ENCODE results near the gene NOSIP.

Gene NOSIP

GRCh38 chr19:49595819-49596404 lies 15.6 kb upstream of the NOSIP start:
- no peak for DNase-seq

- no peak for DNase-seq
Observed at GRCh38 chr19:49594993-49595818, 14.8 kb upstream of the NOSIP start.

- DNase-seq, result peak in 2 of 56 donors; percentile 1 to 6
Observed at GRCh38 chr19:49594157-49594992, 14.0 kb upstream of the NOSIP start.

- DNase-seq, result peak; percentile 41 to 96 (median 90)
Observed at GRCh38 chr19:49593233-49594113, 13.1 kb upstream of the NOSIP start.

GRCh38 chr19:49592486-49593232 lies 12.3 kb upstream of the NOSIP start:
- DNase-seq, result peak in 11 of 56 donors; percentile 15 to 50 (median 28)

GRCh38 chr19:49591731-49592485 lies 11.6 kb upstream of the NOSIP start:
- peak in 42 of 56 donors; percentile 30 to 73 (median 55) for DNase-seq

GRCh38 chr19:49590971-49591730 lies 10.8 kb upstream of the NOSIP start, which contains the start of gene PRR12:
Gene PRR12 (plus strand): TSS chr19:49591182. CDS start chr19:49591655, 473 bp downstream.
- DNase-seq, result peak in 53 of 56 donors; percentile 22 to 93 (median 76)

GRCh38 chr19:49590071-49590970 lies 10.0 kb upstream of the NOSIP start:
- DNase-seq, result peak; percentile 41 to 96 (median 82)

GRCh38 chr19:49589502-49589905 lies 9.1 kb upstream of the NOSIP start:
- DNase-seq, result peak in 1 of 56 donors; percentile 16

- DNase-seq, result no peak
Observed at GRCh38 chr19:49588365-49589122, 8.2 kb upstream of the NOSIP start.

- no peak for DNase-seq
Observed at GRCh38 chr19:49587227-49587626, 6.9 kb upstream of the NOSIP start.

- DNase-seq, result peak in 20 of 56 donors; percentile 3 to 74 (median 28)
Observed at GRCh38 chr19:49585023-49585422, 4.7 kb upstream of the NOSIP start.

- no peak for DNase-seq
Observed at GRCh38 chr19:49583239-49583638, 2.9 kb upstream of the NOSIP start.

GRCh38 chr19:49581007-49581508 lies 702 bp upstream of the NOSIP start, which contains the start of gene PRRG2:
Gene PRRG2 (plus strand): TSS chr19:49581316. CDS start chr19:49583220, 1,904 bp downstream.
- DNase-seq, result no peak

- no peak for DNase-seq
Observed at GRCh38 chr19:49579947-49580263, 451 bp downstream of the NOSIP start.

GRCh38 chr19:49579193-49579592 lies 1.2 kb downstream of the NOSIP start:
- no peak for DNase-seq
